Measurements from ENCODE around the gene SCT. TPM values are rescaled to one million over a fixed set of nuclear protein-coding genes. Genes with fewer than 3 reads are reported as not detected.

The SCT gene
- total RNA-seq, 1 donor from 2014 or later: 2.1 TPM

GRCh38 chr11:576811-577610 lies 50.0 kb downstream of the SCT start:
- Histone ChIP-seq H3K36me3 (ENCODE audit: control insufficient read depth, insufficient read depth, low read length) (peaks cover 1% of the 10 kb centered on the region), H3K4me3 (ENCODE audit: low read depth, low read length) (peak overlapping the region; percentile 75), H3K27me3 (ENCODE audit: control insufficient read depth, insufficient read depth, low read length) (no peaks in the 10 kb centered on the region)
- TF ChIP-seq, protein P1, sequence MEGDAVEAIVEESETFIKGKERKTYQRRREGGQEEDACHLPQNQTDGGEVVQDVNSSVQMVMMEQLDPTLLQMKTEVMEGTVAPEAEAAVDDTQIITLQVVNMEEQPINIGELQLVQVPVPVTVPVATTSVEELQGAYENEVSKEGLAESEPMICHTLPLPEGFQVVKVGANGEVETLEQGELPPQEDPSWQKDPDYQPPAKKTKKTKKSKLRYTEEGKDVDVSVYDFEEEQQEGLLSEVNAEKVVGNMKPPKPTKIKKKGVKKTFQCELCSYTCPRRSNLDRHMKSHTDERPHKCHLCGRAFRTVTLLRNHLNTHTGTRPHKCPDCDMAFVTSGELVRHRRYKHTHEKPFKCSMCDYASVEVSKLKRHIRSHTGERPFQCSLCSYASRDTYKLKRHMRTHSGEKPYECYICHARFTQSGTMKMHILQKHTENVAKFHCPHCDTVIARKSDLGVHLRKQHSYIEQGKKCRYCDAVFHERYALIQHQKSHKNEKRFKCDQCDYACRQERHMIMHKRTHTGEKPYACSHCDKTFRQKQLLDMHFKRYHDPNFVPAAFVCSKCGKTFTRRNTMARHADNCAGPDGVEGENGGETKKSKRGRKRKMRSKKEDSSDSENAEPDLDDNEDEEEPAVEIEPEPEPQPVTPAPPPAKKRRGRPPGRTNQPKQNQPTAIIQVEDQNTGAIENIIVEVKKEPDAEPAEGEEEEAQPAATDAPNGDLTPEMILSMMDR (IDR thresholded peaks at IDR 0.05; ENCODE audit: insufficient read depth, low read length, poor library complexity, severe bottlenecking): no peak
- no peak for DNase-seq (ENCODE audit: low read depth)

Other genes starting within 250 kb of the SCT start
- gene PKP3, start 233.0 kb downstream of the SCT start, total RNA-seq: 23.9 and 24.9 TPM in 2 replicates
- 98.4 and 113 TPM in 2 replicates for gene SIGIRR, start 212.2 kb downstream of the SCT start, total RNA-seq
- gene ANO9, start 185.2 kb downstream of the SCT start, total RNA-seq: 18.4 and 19.7 TPM in 2 replicates
- gene PTDSS2, start 176.9 kb downstream of the SCT start, total RNA-seq: 81.1 and 96.3 TPM in 2 replicates
- gene RNH1, start 119.9 kb downstream of the SCT start, total RNA-seq: 229 and 251 TPM in 2 replicates
- gene HRAS, start 91.6 kb downstream of the SCT start, total RNA-seq: 83.7 and 96.1 TPM in 2 replicates
- gene LRRC56, start 89.7 kb downstream of the SCT start, total RNA-seq: 1.6 and 1.9 TPM in 2 replicates
- 1.9 and 4.7 TPM in 2 replicates for gene LMNTD2, start 66.4 kb downstream of the SCT start, total RNA-seq
- gene RASSF7, start 66.2 kb downstream of the SCT start, total RNA-seq: 72.5 and 91.7 TPM in 2 replicates
- 32.5 and 33.0 TPM in 2 replicates for gene PHRF1, start 50.7 kb downstream of the SCT start, total RNA-seq
- 60.2 and 78.7 TPM in 2 replicates for gene IRF7, start 11.2 kb downstream of the SCT start, total RNA-seq
- gene CDHR5, start 2.2 kb downstream of the SCT start, total RNA-seq: 0.92 TPM in 1 of 2 replicates, not detected in the other
- 0.08 TPM in 1 of 2 replicates, not detected in the other for gene DRD4, start 10.1 kb upstream of the SCT start, total RNA-seq
- 56.5 and 63.0 TPM in 2 replicates for gene DEAF1, start 68.0 kb upstream of the SCT start, total RNA-seq
- gene TMEM80, start 68.6 kb upstream of the SCT start, total RNA-seq: 22.7 and 28.5 TPM in 2 replicates
- gene EPS8L2, start 79.0 kb upstream of the SCT start, total RNA-seq: 119 and 143 TPM in 2 replicates
- gene TALDO1, start 120.3 kb upstream of the SCT start, total RNA-seq: 201 and 207 TPM in 2 replicates
- gene GATD1, start 150.3 kb upstream of the SCT start, total RNA-seq: 27.6 and 54.9 TPM in 2 replicates
- gene CEND1, start 162.9 kb upstream of the SCT start, total RNA-seq: 0.25 TPM in 1 of 2 replicates, not detected in the other
- gene SLC25A22, start 171.1 kb upstream of the SCT start, total RNA-seq: 17.1 and 19.8 TPM in 2 replicates
- gene PIDD1, start 178.1 kb upstream of the SCT start, total RNA-seq: 31.1 and 36.2 TPM in 2 replicates
- gene RPLP2, start 182.8 kb upstream of the SCT start, total RNA-seq: 708 and 1,183 TPM in 2 replicates
- 27.5 and 46.0 TPM in 2 replicates for gene PNPLA2, start 191.7 kb upstream of the SCT start, total RNA-seq
- gene CRACR2B, start 200.7 kb upstream of the SCT start, total RNA-seq: 18.3 and 19.7 TPM in 2 replicates
- gene CD151, start 205.8 kb upstream of the SCT start, total RNA-seq: 644 and 669 TPM in 2 replicates
- 42.0 and 45.1 TPM in 2 replicates for gene POLR2L, start 215.3 kb upstream of the SCT start, total RNA-seq
- gene TSPAN4, start 215.7 kb upstream of the SCT start, total RNA-seq: 77.5 and 77.9 TPM in 2 replicates

All from kidney epithelial cell (primary cell).